ENCODE data around the gene MROH7.

The MROH7 gene

GRCh38 chr1:54701066-54701465 lies 59.5 kb downstream of the MROH7 start:
- no peak for DNase-seq

- DNase-seq = no peak
Observed at GRCh38 chr1:54701996-54702395, 60.4 kb downstream of the MROH7 start.

- no peak for DNase-seq
Observed at GRCh38 chr1:54703471-54703870, 61.9 kb downstream of the MROH7 start.

- DNase-seq = no peak
Observed at GRCh38 chr1:54705153-54705552, 63.6 kb downstream of the MROH7 start.

- DNase-seq = no peak
Observed at GRCh38 chr1:54706419-54706818, 64.8 kb downstream of the MROH7 start.

- DNase-seq = no peak
Observed at GRCh38 chr1:54708385-54708784, 66.8 kb downstream of the MROH7 start.

- no peak for DNase-seq
Observed at GRCh38 chr1:54709547-54710292, 68.1 kb downstream of the MROH7 start.

- DNase-seq = peak; percentile 7
Observed at GRCh38 chr1:54710434-54710833, 68.8 kb downstream of the MROH7 start.

GRCh38 chr1:54710841-54711240 lies 69.3 kb downstream of the MROH7 start:
- no peak for DNase-seq

GRCh38 chr1:54711536-54711935 lies 70.0 kb downstream of the MROH7 start:
- DNase-seq = no peak

GRCh38 chr1:54714881-54715492 lies 73.4 kb downstream of the MROH7 start:
- no peak for DNase-seq

GRCh38 chr1:54715493-54716298 lies 74.1 kb downstream of the MROH7 start, which contains the start of gene TTC4:
TTC4 (plus strand) TSS chr1:54715861; CDS start chr1:54715909, 48 bp downstream.
- DNase-seq = peak; percentile 82

GRCh38 chr1:54716299-54717047 lies 74.9 kb downstream of the MROH7 start:
- DNase-seq = peak; percentile 68

GRCh38 chr1:54721719-54722118 lies 80.1 kb downstream of the MROH7 start:
- DNase-seq = no peak

- DNase-seq = no peak
Observed at GRCh38 chr1:54723985-54724384, 82.4 kb downstream of the MROH7 start.

GRCh38 chr1:54724771-54725170 lies 83.2 kb downstream of the MROH7 start:
- no peak for DNase-seq

GRCh38 chr1:54728027-54728426 lies 86.4 kb downstream of the MROH7 start:
- no peak for DNase-seq

GRCh38 chr1:54736685-54737084 lies 95.1 kb downstream of the MROH7 start:
- no peak for DNase-seq

- no peak for DNase-seq
Observed at GRCh38 chr1:54738244-54738643, 96.7 kb downstream of the MROH7 start.

- no peak for DNase-seq
Observed at GRCh38 chr1:54741531-54741930, 99.9 kb downstream of the MROH7 start.

GRCh38 chr1:54742282-54742681 lies 100.7 kb downstream of the MROH7 start:
- peak; percentile 7 for DNase-seq

GRCh38 chr1:54743416-54744226 lies 102.0 kb downstream of the MROH7 start:
- DNase-seq = no peak
